H1 (cell line): Measurements from ENCODE around the gene GUCY2D.
A peak's percentile ranks its signal among the peaks of the same experiment; 100 is the strongest.

Experiments
- CREB1 ChIP-seq: IDR thresholded peaks from 2 replicates; pipeline ENCODE4 v1.6.1; 2012; ENCODE audit warnings: inconsistent platforms
- CTCF ChIP-seq, 3 experiments: IDR thresholded peaks; 1 replicate in 2 of 3; 2 replicates in 1 of 3; pipeline versions ENCODE4 v1.5.1 to v1.6.1; 2011; ENCODE audit warnings: low read length in 3 of 3, mild to moderate bottlenecking in 3 of 3, inconsistent platforms in 2 of 3, low read depth in 1 of 3, moderate library complexity in 1 of 3; ENCODE audit not compliant: insufficient read depth in 1 of 3; ENCODE audit errors: control extremely low read depth in 1 of 3
- EZH2 ChIP-seq: fragments of 200-600 bp; sonication (generic); IDR thresholded peaks from 2 replicates; pipeline ENCODE4 v1.7.1; 2012; ENCODE audit warnings: low read depth, mild to moderate bottlenecking, moderate library complexity, low read length, inconsistent platforms; ENCODE audit not compliant: severe bottlenecking
- GTF2F1 ChIP-seq: IDR thresholded peaks from 2 replicates; pipeline ENCODE4 v1.6.1; 2012; ENCODE audit warnings: low read depth, low read length, improper control_type of control experiment, borderline replicate concordance
- JUN ChIP-seq: IDR thresholded peaks from 2 replicates; pipeline ENCODE4 v1.6.1; 2011; ENCODE audit warnings: low read depth, mild to moderate bottlenecking, improper control_type of control experiment, low read length
- KDM4A ChIP-seq: IDR thresholded peaks from one replicate; pipeline ENCODE4 v1.7.1; 2012; ENCODE audit warnings: low read depth, mild to moderate bottlenecking, moderate library complexity, low read length, inconsistent platforms; ENCODE audit not compliant: severe bottlenecking
- MAFK ChIP-seq: IDR thresholded peaks from 2 replicates; pipeline ENCODE4 v1.6.1; 2012; ENCODE audit warnings: low read depth, mild to moderate bottlenecking, improper control_type of control experiment, low read length
- NRF1 ChIP-seq: IDR thresholded peaks from 2 replicates; pipeline ENCODE4 v1.6.1; 2011; ENCODE audit warnings: mild to moderate bottlenecking, low read depth, low read length, improper control_type of control experiment
- POLR2A ChIP-seq, 2 experiments: IDR thresholded peaks; 1 replicate in 1 of 2; 2 replicates in 1 of 2; pipeline ENCODE4 v1.6.1; 2011; ENCODE audit warnings: low read depth in 2 of 2, low read length in 2 of 2, mild to moderate bottlenecking in 2 of 2; ENCODE audit errors: control extremely low read depth in 1 of 2
- POLR2AphosphoS5 ChIP-seq: IDR thresholded peaks from 2 replicates; pipeline ENCODE4 v1.6.1; 2011; ENCODE audit warnings: low read depth, low read length
- RFX5 ChIP-seq: IDR thresholded peaks from 2 replicates; pipeline ENCODE4 v1.6.1; 2011; ENCODE audit warnings: low read depth, low read length, improper control_type of control experiment, borderline replicate concordance
- RNF2 ChIP-seq: fragments of 200-900, 300-1000 bp; sonication (generic); IDR thresholded peaks from 2 replicates; pipeline ENCODE4 v1.7.1; 2016; ENCODE audit warnings: borderline replicate concordance, low read depth, mild to moderate bottlenecking, antibody characterized with exemption, low read length; ENCODE audit not compliant: poor library complexity, severe bottlenecking; ENCODE audit errors: missing control alignments
- SIN3A ChIP-seq, 2 experiments: IDR thresholded peaks in 1 of 2; conservative IDR thresholded peaks in 1 of 2; 2 replicates each; pipeline ENCODE4 v1.6.1; 2011 to 2012; ENCODE audit warnings: low read length in 2 of 2, improper control_type of control experiment in 1 of 2, low read depth in 1 of 2, mild to moderate bottlenecking in 1 of 2
- SP1 ChIP-seq: IDR thresholded peaks from 2 replicates; pipeline ENCODE4 v1.6.1; 2011; ENCODE audit warnings: low read depth, low read length

GRCh38 chr17:8038954-8039610, 36.7 kb downstream of the GUCY2D start, which contains the start of gene ALOX15B:
- TF ChIP-seq CTCF (IDR thresholded peaks at IDR 0.05; ENCODE audit: control extremely low read depth in 1 of 3, insufficient read depth in 1 of 3, low read depth in 1 of 3, low read length in 3 of 3) (no peak), KDM4A (peak; percentile 67), EZH2 (no peak), JUN (no peak), POLR2A (IDR thresholded peaks at IDR 0.05; ENCODE audit: control extremely low read depth in 1 of 2, low read depth in 2 of 2, low read length in 2 of 2) (no peak), CREB1 (peak; percentile 33; the same call in 1 of the 2 replicates), GTF2F1 (no peak), POLR2AphosphoS5 (no peak), NRF1 (no peak), SIN3A (conservative IDR thresholded peaks at IDR 0.05 in 1 of 2, IDR thresholded peaks at IDR 0.05 in 1 of 2; ENCODE audit: low read depth in 1 of 2, low read length in 2 of 2) (0 out of 4 replicates have a peak, but pooled peaks of 1 of the 2 experiments have one; percentile 29), RFX5 (no peak), SP1 (no peak), MAFK (no peak), RNF2 (no peak)
